GM18502 (cell line): ENCODE measurements around the gene YTHDF1.

ENCODE experiments used
- ATAC-seq: cut with Tn5 transposase; IDR thresholded peaks from one replicate; pipeline ENCODE4 v1.9.1; 2021; ENCODE audit warnings: mild to moderate bottlenecking; ENCODE audit not compliant: unreplicated experiment, poor library complexity

YTHDF1 gene

GRCh38 chr20:63188159-63188442 is 27.8 kb downstream of the YTHDF1 start:
- ATAC-seq: no peak

- ATAC-seq: no peak
Observed at GRCh38 chr20:63187338-63188158, 28.4 kb downstream of the YTHDF1 start.

- no peak for ATAC-seq
Observed at GRCh38 chr20:63186528-63187316, 29.2 kb downstream of the YTHDF1 start.

GRCh38 chr20:63186084-63186483 is 29.8 kb downstream of the YTHDF1 start:
- ATAC-seq: no peak

- ATAC-seq: no peak
Observed at GRCh38 chr20:63185215-63185796, 30.6 kb downstream of the YTHDF1 start.

GRCh38 chr20:63183422-63184146 is 32.3 kb downstream of the YTHDF1 start:
- no peak for ATAC-seq

- no peak for ATAC-seq
Observed at GRCh38 chr20:63182946-63183415, 33.0 kb downstream of the YTHDF1 start.

GRCh38 chr20:63182425-63182824 is 33.5 kb downstream of the YTHDF1 start:
- ATAC-seq: no peak

GRCh38 chr20:63181226-63181625 is 34.7 kb downstream of the YTHDF1 start:
- ATAC-seq: no peak

- ATAC-seq: no peak
Observed at GRCh38 chr20:63180569-63181185, 35.3 kb downstream of the YTHDF1 start.

- ATAC-seq: no peak
Observed at GRCh38 chr20:63179687-63180568, 36.0 kb downstream of the YTHDF1 start.

- no peak for ATAC-seq
Observed at GRCh38 chr20:63178889-63179686, 36.8 kb downstream of the YTHDF1 start.

- ATAC-seq: no peak
Observed at GRCh38 chr20:63178446-63178820, 37.5 kb downstream of the YTHDF1 start.

- no peak for ATAC-seq
Observed at GRCh38 chr20:63177785-63178445, 38.0 kb downstream of the YTHDF1 start.

- ATAC-seq: no peak
Observed at GRCh38 chr20:63177134-63177784, 38.7 kb downstream of the YTHDF1 start.

GRCh38 chr20:63176427-63177133 is 39.4 kb downstream of the YTHDF1 start:
- ATAC-seq: no peak

- no peak for ATAC-seq
Observed at GRCh38 chr20:63176034-63176426, 39.9 kb downstream of the YTHDF1 start.
